GM13976 (cell line): ENCODE data around the gene SLC6A1.

ENCODE experiments used
- DNase-seq: peaks from one replicate; pipeline ENCODE4 v3.0.0; 2012; ENCODE audit warnings: low spot score
- CTCF ChIP-seq: IDR thresholded peaks from 2 replicates; pipeline ENCODE4 v1.5.1; 2012; ENCODE audit warnings: borderline replicate concordance, mild to moderate bottlenecking; ENCODE audit not compliant: insufficient read depth; ENCODE audit errors: extremely low read depth, missing control alignments, control extremely low read depth
- in situ Hi-C: fragments of 300-500 bp; cut with MboI; formaldehyde crosslinking; loops from one replicate; pipeline ENCODE4 v1.12.0; 2022; ENCODE audit warnings: low sequenced_read_pairs, mixed read lengths, inconsistent platforms; ENCODE audit not compliant: unreplicated experiment

Gene SLC6A1

GRCh38 chr3:11002371-11002807, 9.8 kb downstream of the SLC6A1 start:
- DNase-seq = no peak
- TF ChIP-seq CTCF = no peak
- in situ Hi-C loops = no loop called here

GRCh38 chr3:11004563-11004962, 12.0 kb downstream of the SLC6A1 start:
- in situ Hi-C loops = no loop called here
- no peak for DNase-seq
- TF ChIP-seq CTCF = no peak

GRCh38 chr3:11005686-11006256, 13.2 kb downstream of the SLC6A1 start:
- in situ Hi-C loops = no loop called here
- no peak for TF ChIP-seq CTCF
- no peak for DNase-seq

- in situ Hi-C loops = no loop called here
- no peak for DNase-seq
- no peak for TF ChIP-seq CTCF
Observed at GRCh38 chr3:11006986-11007933, 14.7 kb downstream of the SLC6A1 start.

- in situ Hi-C loops = no loop called here
- no peak for TF ChIP-seq CTCF
- DNase-seq = no peak
Observed at GRCh38 chr3:11009898-11010297, 17.4 kb downstream of the SLC6A1 start.

GRCh38 chr3:11010426-11011165, 18.0 kb downstream of the SLC6A1 start:
- in situ Hi-C loops = no loop called here
- DNase-seq = no peak
- TF ChIP-seq CTCF = no peak
